Ishikawa (cell line): ENCODE measurements around the gene SMIM44.

Experiments
- CEBPB ChIP-seq: IDR thresholded peaks from 2 replicates; pipeline ENCODE4 v1.6.1; 2012
- CREB1 ChIP-seq: IDR thresholded peaks from 2 replicates; pipeline ENCODE4 v1.6.1; 2012; ENCODE audit warnings: low read depth
- EGR1 ChIP-seq: IDR thresholded peaks from 2 replicates; pipeline ENCODE4 v1.6.1; 2012
- EP300 ChIP-seq: IDR thresholded peaks from 2 replicates; pipeline ENCODE4 v1.6.1; 2012; ENCODE audit warnings: borderline replicate concordance
- FOXM1 ChIP-seq: IDR thresholded peaks from 2 replicates; pipeline ENCODE4 v1.6.1; 2012; ENCODE audit warnings: low read depth, borderline replicate concordance
- MAX ChIP-seq: IDR thresholded peaks from 2 replicates; pipeline ENCODE4 v1.6.1; 2012
- NFIC ChIP-seq: IDR thresholded peaks from 2 replicates; pipeline ENCODE4 v1.6.1; 2012
- RAD21 ChIP-seq: IDR thresholded peaks from 2 replicates; pipeline ENCODE4 v1.6.1; 2012; ENCODE audit warnings: low read depth
- REST ChIP-seq: IDR thresholded peaks from 2 replicates; pipeline ENCODE4 v1.6.1; 2012; ENCODE audit warnings: low read depth, mild to moderate bottlenecking
- TAF1 ChIP-seq: IDR thresholded peaks from 2 replicates; pipeline ENCODE4 v1.6.1; 2012; ENCODE audit warnings: low read depth, mild to moderate bottlenecking
- TCF12 ChIP-seq: IDR thresholded peaks from 2 replicates; pipeline ENCODE4 v1.6.1; 2012; ENCODE audit warnings: low read depth
- TEAD4 ChIP-seq: IDR thresholded peaks from 2 replicates; pipeline ENCODE4 v1.6.1; 2012
- USF1 ChIP-seq: IDR thresholded peaks from 2 replicates; pipeline ENCODE4 v1.6.1; 2012
- YY1 ChIP-seq: IDR thresholded peaks from 2 replicates; pipeline ENCODE4 v1.6.1; 2012; ENCODE audit warnings: low read depth
- ZBTB7A ChIP-seq: IDR thresholded peaks from 2 replicates; pipeline ENCODE4 v1.6.1; 2012; ENCODE audit warnings: low read depth

The SMIM44 gene

GRCh38 chr19:3509566-3509989, 26.3 kb upstream of the SMIM44 start:
- TF ChIP-seq USF1 (no peak), NFIC (no peak), YY1 (no peak), REST (no peak), CREB1 (no peak), CEBPB (no peak), FOXM1 (no peak)

- TF ChIP-seq NFIC: no peak
- no peak for TF ChIP-seq TCF12
- no peak for TF ChIP-seq CREB1
- no peak for TF ChIP-seq TEAD4
- TF ChIP-seq EP300: no peak
- no peak for TF ChIP-seq ZBTB7A
- no peak for TF ChIP-seq CEBPB
- TF ChIP-seq TAF1: no peak
- TF ChIP-seq REST: no peak
- no peak for TF ChIP-seq FOXM1
- TF ChIP-seq RAD21: no peak
- TF ChIP-seq MAX: no peak
- no peak for TF ChIP-seq YY1
- TF ChIP-seq USF1: no peak
- no peak for TF ChIP-seq EGR1
Measured at GRCh38 chr19:3508771-3509535, 25.7 kb upstream of the SMIM44 start.

- TF ChIP-seq ZBTB7A (no peak), MAX (no peak), FOXM1 (no peak), RAD21 (no peak), CEBPB (no peak), REST (no peak), TAF1 (no peak), EP300 (no peak), CREB1 (no peak), TCF12 (no peak), EGR1 (no peak), USF1 (no peak), TEAD4 (no peak), YY1 (no peak), NFIC (no peak)
Measured at GRCh38 chr19:3507371-3508120, 24.3 kb upstream of the SMIM44 start.
